ENCODE measurements around the gene NEK6. TPM values are rescaled to one million over a fixed set of nuclear protein-coding genes. Genes with fewer than 3 reads are reported as not detected.

NEK6 gene
- total RNA-seq, 1 donor from 2014 or later = 8.7 TPM

GRCh38 chr9:124357721-124358361, 100.1 kb downstream of the NEK6 start:
- DNase-seq = no peak
- no peak overlapping the region for H3K4me3 ChIP-seq
- TF ChIP-seq, protein P1, sequence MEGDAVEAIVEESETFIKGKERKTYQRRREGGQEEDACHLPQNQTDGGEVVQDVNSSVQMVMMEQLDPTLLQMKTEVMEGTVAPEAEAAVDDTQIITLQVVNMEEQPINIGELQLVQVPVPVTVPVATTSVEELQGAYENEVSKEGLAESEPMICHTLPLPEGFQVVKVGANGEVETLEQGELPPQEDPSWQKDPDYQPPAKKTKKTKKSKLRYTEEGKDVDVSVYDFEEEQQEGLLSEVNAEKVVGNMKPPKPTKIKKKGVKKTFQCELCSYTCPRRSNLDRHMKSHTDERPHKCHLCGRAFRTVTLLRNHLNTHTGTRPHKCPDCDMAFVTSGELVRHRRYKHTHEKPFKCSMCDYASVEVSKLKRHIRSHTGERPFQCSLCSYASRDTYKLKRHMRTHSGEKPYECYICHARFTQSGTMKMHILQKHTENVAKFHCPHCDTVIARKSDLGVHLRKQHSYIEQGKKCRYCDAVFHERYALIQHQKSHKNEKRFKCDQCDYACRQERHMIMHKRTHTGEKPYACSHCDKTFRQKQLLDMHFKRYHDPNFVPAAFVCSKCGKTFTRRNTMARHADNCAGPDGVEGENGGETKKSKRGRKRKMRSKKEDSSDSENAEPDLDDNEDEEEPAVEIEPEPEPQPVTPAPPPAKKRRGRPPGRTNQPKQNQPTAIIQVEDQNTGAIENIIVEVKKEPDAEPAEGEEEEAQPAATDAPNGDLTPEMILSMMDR (IDR thresholded peaks at IDR 0.05; ENCODE audit: borderline replicate concordance) = no peak
- H3K27me3 ChIP-seq (ENCODE audit: low read depth) = no peaks in the 10 kb centered on the region
- peaks cover 47% of the 10 kb centered on the region for H3K4me1 ChIP-seq
- H3K36me3 ChIP-seq = peaks cover 25% of the 10 kb centered on the region
- no peaks in the 10 kb centered on the region for H3K9me3 ChIP-seq (replicated peaks)
- no peak overlapping the region for H3K27ac ChIP-seq (replicated peaks)
- intact Hi-C loops (cut with micrococcal nuclease) = no loop called here

DNA sequence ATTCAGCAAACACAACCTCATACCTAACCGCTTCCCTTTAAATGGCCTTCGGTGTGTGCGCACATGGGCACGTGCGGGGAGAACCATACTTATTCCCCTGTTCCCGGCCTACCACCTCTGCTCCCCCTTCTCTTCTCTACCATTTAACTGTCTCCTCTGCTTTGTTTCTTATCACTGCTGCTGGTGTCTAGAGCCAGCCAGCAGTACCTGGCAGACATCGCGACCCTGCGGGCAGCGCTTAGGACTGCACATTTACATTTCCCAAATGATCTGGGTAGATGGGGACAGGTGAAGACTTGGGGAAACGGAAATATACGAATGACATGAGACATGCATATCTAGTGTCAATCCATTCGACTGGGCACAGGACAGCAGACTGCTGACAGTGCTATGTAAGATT, 100.9 kb downstream of the NEK6 start:
- no peak for DNase-seq
- H3K36me3 ChIP-seq = peaks cover 17% of the 10 kb centered on the region
- intact Hi-C loops (cut with micrococcal nuclease) = no loop called here
- TF ChIP-seq, protein P1 (IDR thresholded peaks at IDR 0.05; ENCODE audit: borderline replicate concordance) = no peak
- no peak overlapping the region for H3K27ac ChIP-seq (replicated peaks)
- no peak overlapping the region for H3K4me3 ChIP-seq
- no peaks in the 10 kb centered on the region for H3K27me3 ChIP-seq (ENCODE audit: low read depth)
- no peaks in the 10 kb centered on the region for H3K9me3 ChIP-seq (replicated peaks)
- peaks cover 47% of the 10 kb centered on the region for H3K4me1 ChIP-seq

- intact Hi-C loops (cut with micrococcal nuclease) = no loop called here
- peaks cover 13% of the 10 kb centered on the region for H3K36me3 ChIP-seq
- H3K9me3 ChIP-seq (replicated peaks) = no peaks in the 10 kb centered on the region
- TF ChIP-seq, protein P1 (IDR thresholded peaks at IDR 0.05; ENCODE audit: borderline replicate concordance) = no peak
- no peaks in the 10 kb centered on the region for H3K27me3 ChIP-seq (ENCODE audit: low read depth)
- H3K4me1 ChIP-seq = peaks cover 47% of the 10 kb centered on the region
- H3K27ac ChIP-seq (replicated peaks) = no peak overlapping the region
- no peak for DNase-seq
- no peak overlapping the region for H3K4me3 ChIP-seq
These were observed 101.7 kb downstream of the NEK6 start for GRCh38 chr9:124359426-124359825.

DNA sequence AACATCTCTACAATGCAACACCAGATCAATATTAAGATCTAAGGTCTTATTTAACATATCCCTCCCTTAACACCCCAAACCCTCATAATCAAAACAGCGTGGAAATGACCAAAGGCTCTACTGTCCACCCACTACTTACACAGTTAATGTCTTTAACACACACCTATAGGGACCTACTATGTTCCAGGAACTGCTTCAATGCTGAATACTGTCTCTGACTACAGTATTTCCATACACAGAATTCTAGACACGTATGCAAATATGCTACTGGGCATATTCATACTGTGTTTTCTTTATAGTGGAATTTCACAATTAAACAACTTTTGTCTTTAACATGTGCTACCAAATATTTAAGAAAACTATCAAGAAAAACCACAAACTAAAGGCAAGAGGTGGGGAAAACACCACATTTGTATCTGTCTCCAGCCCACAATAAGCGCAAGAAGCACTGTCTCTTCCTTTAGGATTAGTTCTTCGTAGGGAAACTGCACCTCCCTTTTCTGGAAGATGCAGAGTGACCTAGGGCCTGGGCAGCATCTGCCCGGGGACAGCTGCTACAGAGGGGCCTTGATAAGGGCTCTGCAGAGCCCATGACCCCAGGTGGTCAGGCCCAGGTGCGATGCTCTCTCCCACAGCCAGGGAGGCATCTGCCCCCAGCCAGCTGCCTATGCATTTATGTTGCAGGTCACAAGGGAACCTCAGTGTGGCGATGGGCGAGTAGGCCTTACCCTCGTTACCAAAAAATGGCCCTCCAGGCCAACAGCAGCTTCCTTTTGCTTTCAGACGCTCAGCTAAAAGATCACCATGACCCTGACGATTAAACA, 102.3 kb downstream of the NEK6 start:
- Histone ChIP-seq H3K4me3 (no peak overlapping the region), H3K27ac (replicated peaks) (no peak overlapping the region), H3K9me3 (replicated peaks) (no peaks in the 10 kb centered on the region), H3K36me3 (peaks cover 7% of the 10 kb centered on the region), H3K4me1 (peaks cover 41% of the 10 kb centered on the region), H3K27me3 (ENCODE audit: low read depth) (no peaks in the 10 kb centered on the region)
- TF ChIP-seq, protein P1 (IDR thresholded peaks at IDR 0.05; ENCODE audit: borderline replicate concordance) = no peak
- DNase-seq = no peak
- intact Hi-C loops (cut with micrococcal nuclease) = no loop called here

DNA sequence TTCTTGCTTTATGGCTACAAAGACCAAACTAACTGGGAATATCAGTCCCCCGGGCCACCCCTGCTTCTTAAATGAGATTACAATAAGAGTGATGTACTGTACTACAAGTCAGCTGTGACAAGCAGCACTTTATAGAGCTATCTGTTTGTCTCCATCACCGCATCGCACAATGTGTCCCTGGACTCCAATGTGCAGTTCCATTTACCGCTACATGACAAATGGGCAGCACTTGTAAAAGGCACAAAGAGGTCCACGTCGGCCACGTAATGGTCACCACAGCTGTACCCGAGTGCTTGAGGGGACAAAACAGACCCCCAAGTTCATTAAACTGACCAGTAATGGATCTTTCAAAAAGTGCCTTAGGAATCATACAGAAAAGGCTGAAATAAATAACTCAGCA, 103.4 kb downstream of the NEK6 start:
- intact Hi-C loops (cut with micrococcal nuclease) = no loop called here
- no peak overlapping the region for H3K4me3 ChIP-seq
- TF ChIP-seq, protein P1 (IDR thresholded peaks at IDR 0.05; ENCODE audit: borderline replicate concordance) = no peak
- no peaks in the 10 kb centered on the region for H3K27me3 ChIP-seq (ENCODE audit: low read depth)
- DNase-seq = no peak
- H3K27ac ChIP-seq (replicated peaks) = no peak overlapping the region
- peaks cover 36% of the 10 kb centered on the region for H3K4me1 ChIP-seq
- peaks cover 4% of the 10 kb centered on the region for H3K36me3 ChIP-seq
- no peaks in the 10 kb centered on the region for H3K9me3 ChIP-seq (replicated peaks)
